UCSD-AML1 (cell line): ENCODE data around the gene TRIM26.

Experiments used
- DNase-seq: peaks from one replicate; lab custom pipeline; 2025; ENCODE audit not compliant: unreplicated experiment; lab: John Stamatoyannopoulos, UW

Gene TRIM26

GRCh38 chr6:30211899-30212298 lies 1.3 kb downstream of the TRIM26 start:
- no peak for DNase-seq

- no peak for DNase-seq
These were observed 1.9 kb downstream of the TRIM26 start for GRCh38 chr6:30211306-30211705.

GRCh38 chr6:30207619-30208295 lies 5.4 kb downstream of the TRIM26 start:
- DNase-seq: no peak

GRCh38 chr6:30206799-30207618 lies 6.2 kb downstream of the TRIM26 start:
- DNase-seq: no peak

- no peak for DNase-seq
These were observed 7.1 kb downstream of the TRIM26 start for GRCh38 chr6:30206152-30206551.

GRCh38 chr6:30204116-30204515 lies 9.1 kb downstream of the TRIM26 start:
- DNase-seq: no peak

GRCh38 chr6:30202366-30202765 lies 10.8 kb downstream of the TRIM26 start:
- DNase-seq: no peak

GRCh38 chr6:30200551-30201281 lies 12.5 kb downstream of the TRIM26 start:
- DNase-seq: peak; percentile 37

GRCh38 chr6:30198166-30199084 lies 14.8 kb downstream of the TRIM26 start:
- no peak for DNase-seq

- DNase-seq: no peak
These were observed 16.8 kb downstream of the TRIM26 start for GRCh38 chr6:30196376-30196775.

GRCh38 chr6:30195951-30196350 lies 17.3 kb downstream of the TRIM26 start:
- DNase-seq: no peak

GRCh38 chr6:30194797-30195690 lies 18.2 kb downstream of the TRIM26 start:
- DNase-seq: no peak

GRCh38 chr6:30192076-30192475 lies 21.1 kb downstream of the TRIM26 start:
- DNase-seq: no peak

- DNase-seq: no peak
These were observed 24.7 kb downstream of the TRIM26 start for GRCh38 chr6:30188541-30188940.

- DNase-seq: no peak
These were observed 27.2 kb downstream of the TRIM26 start for GRCh38 chr6:30185846-30186484.

- DNase-seq: no peak
These were observed 28.7 kb downstream of the TRIM26 start for GRCh38 chr6:30184417-30185031.

- DNase-seq: no peak
These were observed 33.1 kb downstream of the TRIM26 start for GRCh38 chr6:30180145-30180544.

- no peak for DNase-seq
These were observed 34.4 kb downstream of the TRIM26 start for GRCh38 chr6:30178837-30179236.

GRCh38 chr6:30175765-30176164 lies 37.4 kb downstream of the TRIM26 start:
- no peak for DNase-seq
